Sigmoid colon (tissue), 4 donors: ENCODE data around the gene ARL4C.

ENCODE experiments used
- EP300 ChIP-seq, 4 donors: sonication (generic); formaldehyde crosslinking; IDR thresholded peaks; one replicate each; pipeline ENCODE4 v1.6.1; 2017; ENCODE audit warnings: antibody characterized with exemption in 4 of 4
- POLR2AphosphoS5 ChIP-seq, 4 donors: sonication (generic); formaldehyde crosslinking; IDR thresholded peaks; one replicate each; pipeline ENCODE4 v1.6.1; 2017; ENCODE audit warnings: antibody characterized with exemption in 4 of 4
- TF ChIP-seq, protein P1 (sequence below), 4 experiments: fragments of 450-650 bp in 3 of 4; fragments of 200-600 bp in 1 of 4; IDR thresholded peaks; one replicate each; pipeline ENCODE4 v1.5.1; 2016 to 2019; ENCODE audit warnings: antibody characterized with exemption in 4 of 4, mild to moderate bottlenecking in 3 of 4, moderate library complexity in 2 of 4

DNA sequence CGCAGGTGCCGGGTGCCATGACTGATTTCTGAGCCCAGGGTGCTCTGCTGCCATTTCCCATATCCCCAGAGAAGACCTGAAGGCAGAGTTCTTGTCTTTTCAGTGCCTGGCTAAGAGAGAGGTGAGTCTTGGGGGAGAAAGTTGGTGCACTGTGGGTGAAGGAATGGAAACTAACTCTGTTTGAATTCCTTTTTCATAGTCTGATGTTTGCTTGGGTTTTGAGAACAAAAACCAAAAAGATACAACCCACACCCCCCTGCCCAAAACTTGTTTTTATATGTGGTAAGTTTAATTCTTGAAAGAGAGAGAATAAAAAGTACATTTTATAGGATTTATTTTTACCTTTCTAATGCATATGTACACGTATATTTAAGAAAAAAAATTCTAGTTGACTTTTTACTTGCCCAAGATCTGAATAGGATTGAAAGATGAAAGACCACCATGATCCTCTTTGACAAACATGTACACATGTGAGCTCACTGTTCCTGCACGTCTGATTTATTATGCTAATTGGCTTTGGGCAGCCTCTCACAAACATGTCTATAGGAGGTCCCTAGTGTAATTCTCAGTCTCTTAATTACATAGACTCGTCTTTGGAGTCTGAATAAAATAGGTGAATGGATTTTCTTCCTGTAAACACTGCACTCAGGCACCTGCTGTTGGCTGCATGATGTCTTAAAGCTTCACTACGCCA, 46.3 kb downstream of the ARL4C start:
- TF ChIP-seq, protein P1, sequence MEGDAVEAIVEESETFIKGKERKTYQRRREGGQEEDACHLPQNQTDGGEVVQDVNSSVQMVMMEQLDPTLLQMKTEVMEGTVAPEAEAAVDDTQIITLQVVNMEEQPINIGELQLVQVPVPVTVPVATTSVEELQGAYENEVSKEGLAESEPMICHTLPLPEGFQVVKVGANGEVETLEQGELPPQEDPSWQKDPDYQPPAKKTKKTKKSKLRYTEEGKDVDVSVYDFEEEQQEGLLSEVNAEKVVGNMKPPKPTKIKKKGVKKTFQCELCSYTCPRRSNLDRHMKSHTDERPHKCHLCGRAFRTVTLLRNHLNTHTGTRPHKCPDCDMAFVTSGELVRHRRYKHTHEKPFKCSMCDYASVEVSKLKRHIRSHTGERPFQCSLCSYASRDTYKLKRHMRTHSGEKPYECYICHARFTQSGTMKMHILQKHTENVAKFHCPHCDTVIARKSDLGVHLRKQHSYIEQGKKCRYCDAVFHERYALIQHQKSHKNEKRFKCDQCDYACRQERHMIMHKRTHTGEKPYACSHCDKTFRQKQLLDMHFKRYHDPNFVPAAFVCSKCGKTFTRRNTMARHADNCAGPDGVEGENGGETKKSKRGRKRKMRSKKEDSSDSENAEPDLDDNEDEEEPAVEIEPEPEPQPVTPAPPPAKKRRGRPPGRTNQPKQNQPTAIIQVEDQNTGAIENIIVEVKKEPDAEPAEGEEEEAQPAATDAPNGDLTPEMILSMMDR (IDR thresholded peaks at IDR 0.05) = no peak
- TF ChIP-seq EP300 (IDR thresholded peaks at IDR 0.05) (no peak), POLR2AphosphoS5 (IDR thresholded peaks at IDR 0.05) (no peak)
